Measurements from ENCODE around the gene ZDHHC22.

ZDHHC22 gene

GRCh38 chr14:77102154-77102553 is 39.4 kb downstream of the ZDHHC22 start:
- Histone ChIP-seq H3K27ac (no peak overlapping the region), H3K4me3 (ENCODE audit: low read depth, low read length) (no peak overlapping the region), H3K36me3 (replicated peaks) (no peaks in the 10 kb centered on the region), H3K27me3 (replicated peaks) (no peaks in the 10 kb centered on the region)
- no peak for DNase-seq
- TF ChIP-seq, protein P1, sequence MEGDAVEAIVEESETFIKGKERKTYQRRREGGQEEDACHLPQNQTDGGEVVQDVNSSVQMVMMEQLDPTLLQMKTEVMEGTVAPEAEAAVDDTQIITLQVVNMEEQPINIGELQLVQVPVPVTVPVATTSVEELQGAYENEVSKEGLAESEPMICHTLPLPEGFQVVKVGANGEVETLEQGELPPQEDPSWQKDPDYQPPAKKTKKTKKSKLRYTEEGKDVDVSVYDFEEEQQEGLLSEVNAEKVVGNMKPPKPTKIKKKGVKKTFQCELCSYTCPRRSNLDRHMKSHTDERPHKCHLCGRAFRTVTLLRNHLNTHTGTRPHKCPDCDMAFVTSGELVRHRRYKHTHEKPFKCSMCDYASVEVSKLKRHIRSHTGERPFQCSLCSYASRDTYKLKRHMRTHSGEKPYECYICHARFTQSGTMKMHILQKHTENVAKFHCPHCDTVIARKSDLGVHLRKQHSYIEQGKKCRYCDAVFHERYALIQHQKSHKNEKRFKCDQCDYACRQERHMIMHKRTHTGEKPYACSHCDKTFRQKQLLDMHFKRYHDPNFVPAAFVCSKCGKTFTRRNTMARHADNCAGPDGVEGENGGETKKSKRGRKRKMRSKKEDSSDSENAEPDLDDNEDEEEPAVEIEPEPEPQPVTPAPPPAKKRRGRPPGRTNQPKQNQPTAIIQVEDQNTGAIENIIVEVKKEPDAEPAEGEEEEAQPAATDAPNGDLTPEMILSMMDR (IDR thresholded peaks at IDR 0.05; ENCODE audit: low read depth, low read length, missing control alignments), result no peak
- in situ Hi-C loops (cut with HindIII; ENCODE audit: low pct_ligation_motif_present, low sequenced_read_pairs), result no loop called here

- TF ChIP-seq, protein P1 (IDR thresholded peaks at IDR 0.05; ENCODE audit: low read depth, low read length, missing control alignments), result no peak
- no peaks in the 10 kb centered on the region for H3K27me3 ChIP-seq (replicated peaks)
- H3K36me3 ChIP-seq (replicated peaks), result no peaks in the 10 kb centered on the region
- in situ Hi-C loops (cut with HindIII; ENCODE audit: low pct_ligation_motif_present, low sequenced_read_pairs), result no loop called here
- DNase-seq, result no peak
- no peak overlapping the region for H3K4me3 ChIP-seq (ENCODE audit: low read depth, low read length)
- no peak overlapping the region for H3K27ac ChIP-seq
Observed at GRCh38 chr14:77100961-77101360, 40.6 kb downstream of the ZDHHC22 start.

GRCh38 chr14:77099425-77100167 is 42.0 kb downstream of the ZDHHC22 start:
- TF ChIP-seq, protein P1 (IDR thresholded peaks at IDR 0.05; ENCODE audit: low read depth, low read length, missing control alignments), result no peak
- no peak overlapping the region for H3K4me3 ChIP-seq (ENCODE audit: low read depth, low read length)
- peak; percentile 40 for DNase-seq
- H3K36me3 ChIP-seq (replicated peaks), result no peaks in the 10 kb centered on the region
- in situ Hi-C loops (cut with HindIII; ENCODE audit: low pct_ligation_motif_present, low sequenced_read_pairs), result no loop called here
- no peak overlapping the region for H3K27ac ChIP-seq
- no peaks in the 10 kb centered on the region for H3K27me3 ChIP-seq (replicated peaks)

- Histone ChIP-seq H3K4me3 (ENCODE audit: low read depth, low read length) (peak overlapping the region; percentile 98), H3K27ac (peak overlapping the region; percentile 59), H3K36me3 (replicated peaks) (no peaks in the 10 kb centered on the region), H3K27me3 (replicated peaks) (no peaks in the 10 kb centered on the region)
- no peak for DNase-seq
- TF ChIP-seq, protein P1 (IDR thresholded peaks at IDR 0.05; ENCODE audit: low read depth, low read length, missing control alignments), result no peak
- in situ Hi-C loops (cut with HindIII; ENCODE audit: low pct_ligation_motif_present, low sequenced_read_pairs), result no loop called here
Observed at GRCh38 chr14:77098529-77099353, 42.9 kb downstream of the ZDHHC22 start.

- H3K36me3 ChIP-seq (replicated peaks), result no peaks in the 10 kb centered on the region
- H3K27me3 ChIP-seq (replicated peaks), result no peaks in the 10 kb centered on the region
- peak; percentile 98 for DNase-seq
- in situ Hi-C loops (cut with HindIII; ENCODE audit: low pct_ligation_motif_present, low sequenced_read_pairs), result no loop called here
- H3K27ac ChIP-seq, result peak within 1 kb of the TSS; percentile 87
- peak within 1 kb of the TSS; percentile 98 for H3K4me3 ChIP-seq (ENCODE audit: low read depth, low read length)
- TF ChIP-seq, protein P1 (IDR thresholded peaks at IDR 0.05; ENCODE audit: low read depth, low read length, missing control alignments), result no peak
Observed at GRCh38 chr14:77097700-77098528, 43.7 kb downstream of the ZDHHC22 start, which contains the start of gene CIPC. TSS of gene CIPC (plus strand) at chr14:77098258. CDS start at chr14:77105709, 7,451 bp downstream.

Data from brain microvascular endothelial cell (primary cell).